Hepatocyte (in vitro differentiated cells): ENCODE measurements around the gene DCTN1.

Experiments
- EZH2 ChIP-seq: fragments of 200-600 bp; sonication (generic); IDR thresholded peaks from 2 replicates; pipeline ENCODE4 v1.6.1; 2016; ENCODE audit warnings: antibody characterized with exemption, mild to moderate bottlenecking, borderline replicate concordance
- EZH2phosphoT487 ChIP-seq: fragments of 200-600 bp; sonication (generic); IDR thresholded peaks from one replicate; pipeline ENCODE4 v1.6.1; 2018; ENCODE audit warnings: antibody characterized with exemption, mild to moderate bottlenecking, low read depth, moderate library complexity; ENCODE audit not compliant: unreplicated experiment, severe bottlenecking
- TF ChIP-seq, protein P1 (sequence below): fragments of 200-600 bp; sonication (generic); IDR thresholded peaks from 2 replicates; pipeline ENCODE4 v1.5.1; 2016; ENCODE audit warnings: antibody characterized with exemption, mild to moderate bottlenecking; ENCODE audit not compliant: poor library complexity

DNA sequence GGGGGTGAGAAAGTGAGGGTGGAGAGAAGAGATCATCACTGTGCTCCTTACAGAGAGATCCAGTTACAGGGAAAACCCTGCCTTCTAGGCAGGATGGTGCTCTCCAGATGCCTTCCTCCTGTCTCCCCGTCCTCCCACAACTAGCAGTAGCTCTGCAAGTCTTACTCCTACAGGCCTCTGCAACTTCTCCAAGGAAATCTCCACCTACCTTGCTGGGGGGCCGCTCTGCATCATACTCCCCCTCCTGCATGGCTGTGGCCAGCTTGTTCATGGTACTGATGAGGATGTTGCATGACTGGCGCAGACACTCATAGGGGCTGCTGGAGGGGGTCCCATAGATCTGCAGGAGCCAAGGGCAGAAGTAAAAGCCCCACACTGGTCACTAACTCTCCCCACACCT lies 14.1 kb downstream of the DCTN1 start:
- TF ChIP-seq, protein P1, sequence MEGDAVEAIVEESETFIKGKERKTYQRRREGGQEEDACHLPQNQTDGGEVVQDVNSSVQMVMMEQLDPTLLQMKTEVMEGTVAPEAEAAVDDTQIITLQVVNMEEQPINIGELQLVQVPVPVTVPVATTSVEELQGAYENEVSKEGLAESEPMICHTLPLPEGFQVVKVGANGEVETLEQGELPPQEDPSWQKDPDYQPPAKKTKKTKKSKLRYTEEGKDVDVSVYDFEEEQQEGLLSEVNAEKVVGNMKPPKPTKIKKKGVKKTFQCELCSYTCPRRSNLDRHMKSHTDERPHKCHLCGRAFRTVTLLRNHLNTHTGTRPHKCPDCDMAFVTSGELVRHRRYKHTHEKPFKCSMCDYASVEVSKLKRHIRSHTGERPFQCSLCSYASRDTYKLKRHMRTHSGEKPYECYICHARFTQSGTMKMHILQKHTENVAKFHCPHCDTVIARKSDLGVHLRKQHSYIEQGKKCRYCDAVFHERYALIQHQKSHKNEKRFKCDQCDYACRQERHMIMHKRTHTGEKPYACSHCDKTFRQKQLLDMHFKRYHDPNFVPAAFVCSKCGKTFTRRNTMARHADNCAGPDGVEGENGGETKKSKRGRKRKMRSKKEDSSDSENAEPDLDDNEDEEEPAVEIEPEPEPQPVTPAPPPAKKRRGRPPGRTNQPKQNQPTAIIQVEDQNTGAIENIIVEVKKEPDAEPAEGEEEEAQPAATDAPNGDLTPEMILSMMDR: no peak
- TF ChIP-seq EZH2 (no peak), EZH2phosphoT487 (no peak)
